ENCODE data around the gene LGALS14.

The LGALS14 gene

GRCh38 chr19:39728040-39728439, 23.8 kb downstream of the LGALS14 start:
- H3K79me2 ChIP-seq (ENCODE audit: control insufficient read depth, insufficient read depth, low read length): no peaks in the 10 kb centered on the region
- no peak overlapping the region for H3K4me3 ChIP-seq (ENCODE audit: low read length)
- no peak overlapping the region for H2BK5ac ChIP-seq (ENCODE audit: low read length)
- H3K36me3 ChIP-seq (ENCODE audit: control insufficient read depth, insufficient read depth, low read length): no peaks in the 10 kb centered on the region
- H3K27me3 ChIP-seq (ENCODE audit: insufficient read depth, low read length, poor library complexity): no peaks in the 10 kb centered on the region
- DNase-seq: no peak
- no peak overlapping the region for H4K8ac ChIP-seq (ENCODE audit: low read depth, low read length)
- H4K5ac ChIP-seq (ENCODE audit: low read length): no peak overlapping the region
- no peak overlapping the region for H3K23ac ChIP-seq (ENCODE audit: low read length)
- H3K4me1 ChIP-seq (ENCODE audit: control insufficient read depth, low read depth, low read length): no peaks in the 10 kb centered on the region
- no peak overlapping the region for H3K27ac ChIP-seq (ENCODE audit: low read depth, low read length)
- no peak overlapping the region for H2BK15ac ChIP-seq (replicated peaks; ENCODE audit: low read depth)
- no CpG with 5 or more reads among the region's 6 CpGs for WGBS (ENCODE audit: extremely low coverage, insufficient coverage, low lambda C conversion rate)
- no peak overlapping the region for H3K4ac ChIP-seq (ENCODE audit: low read depth, low read length)
- no peak overlapping the region for H2BK120ac ChIP-seq (ENCODE audit: low read depth, low read length)
- H3K56ac ChIP-seq (ENCODE audit: low read length): no peak overlapping the region
- no peaks in the 10 kb centered on the region for H3K79me1 ChIP-seq (ENCODE audit: low read length)
- H2AK5ac ChIP-seq (ENCODE audit: low read length): no peak overlapping the region
- no peak overlapping the region for H3K18ac ChIP-seq (ENCODE audit: low read length)
- no peak overlapping the region for H3K4me2 ChIP-seq (ENCODE audit: low read length)
- H3K9ac ChIP-seq (ENCODE audit: low read length): no peak overlapping the region

- no peaks in the 10 kb centered on the region for H3K4me1 ChIP-seq (ENCODE audit: control insufficient read depth, low read depth, low read length)
- H3K36me3 ChIP-seq (ENCODE audit: control insufficient read depth, insufficient read depth, low read length): no peaks in the 10 kb centered on the region
- H4K5ac ChIP-seq (ENCODE audit: low read length): no peak overlapping the region
- no peaks in the 10 kb centered on the region for H3K79me1 ChIP-seq (ENCODE audit: low read length)
- no peak overlapping the region for H4K8ac ChIP-seq (ENCODE audit: low read depth, low read length)
- H3K4me2 ChIP-seq (ENCODE audit: low read length): no peak overlapping the region
- no peak overlapping the region for H3K23ac ChIP-seq (ENCODE audit: low read length)
- no peak overlapping the region for H3K27ac ChIP-seq (ENCODE audit: low read depth, low read length)
- H2BK5ac ChIP-seq (ENCODE audit: low read length): no peak overlapping the region
- H3K79me2 ChIP-seq (ENCODE audit: control insufficient read depth, insufficient read depth, low read length): no peaks in the 10 kb centered on the region
- H2BK120ac ChIP-seq (ENCODE audit: low read depth, low read length): no peak overlapping the region
- H3K56ac ChIP-seq (ENCODE audit: low read length): no peak overlapping the region
- H2BK15ac ChIP-seq (replicated peaks; ENCODE audit: low read depth): no peak overlapping the region
- H3K4ac ChIP-seq (ENCODE audit: low read depth, low read length): no peak overlapping the region
- no peak for DNase-seq
- no peak overlapping the region for H3K4me3 ChIP-seq (ENCODE audit: low read length)
- H3K9ac ChIP-seq (ENCODE audit: low read length): no peak overlapping the region
- no peaks in the 10 kb centered on the region for H3K27me3 ChIP-seq (ENCODE audit: insufficient read depth, low read length, poor library complexity)
- no CpG with 5 or more reads among the region's 4 CpGs for WGBS (ENCODE audit: extremely low coverage, insufficient coverage, low lambda C conversion rate)
- H2AK5ac ChIP-seq (ENCODE audit: low read length): no peak overlapping the region
- H3K18ac ChIP-seq (ENCODE audit: low read length): no peak overlapping the region
Measured at GRCh38 chr19:39729594-39729993, 25.3 kb downstream of the LGALS14 start.

- Histone ChIP-seq H3K23ac (ENCODE audit: low read length) (no peak overlapping the region), H3K4me3 (ENCODE audit: low read length) (no peak overlapping the region)
- no CpG with 5 or more reads among the region's 1 CpG for WGBS (ENCODE audit: extremely low coverage, insufficient coverage, low lambda C conversion rate)
Measured at GRCh38 chr19:39731685-39732084, 27.4 kb downstream of the LGALS14 start.

GRCh38 chr19:39733841-39734240, 29.6 kb downstream of the LGALS14 start:
- Histone ChIP-seq H2AK5ac (ENCODE audit: low read length) (no peak overlapping the region), H3K36me3 (ENCODE audit: control insufficient read depth, insufficient read depth, low read length) (no peaks in the 10 kb centered on the region), H3K18ac (ENCODE audit: low read length) (no peak overlapping the region), H3K4me1 (ENCODE audit: control insufficient read depth, low read depth, low read length) (no peaks in the 10 kb centered on the region), H3K4ac (ENCODE audit: low read depth, low read length) (no peak overlapping the region), H2BK5ac (ENCODE audit: low read length) (no peak overlapping the region), H4K8ac (ENCODE audit: low read depth, low read length) (no peak overlapping the region), H3K9ac (ENCODE audit: low read length) (no peak overlapping the region), H3K4me3 (ENCODE audit: low read length) (no peak overlapping the region), H4K5ac (ENCODE audit: low read length) (no peak overlapping the region), H3K56ac (ENCODE audit: low read length) (no peak overlapping the region), H3K27ac (ENCODE audit: low read depth, low read length) (no peak overlapping the region), H2BK15ac (replicated peaks; ENCODE audit: low read depth) (no peak overlapping the region), H3K79me2 (ENCODE audit: control insufficient read depth, insufficient read depth, low read length) (no peaks in the 10 kb centered on the region), H2BK120ac (ENCODE audit: low read depth, low read length) (no peak overlapping the region), H3K23ac (ENCODE audit: low read length) (no peak overlapping the region), H3K79me1 (ENCODE audit: low read length) (no peaks in the 10 kb centered on the region), H3K4me2 (ENCODE audit: low read length) (no peak overlapping the region), H3K27me3 (ENCODE audit: insufficient read depth, low read length, poor library complexity) (no peaks in the 10 kb centered on the region)
- DNase-seq: no peak
- no CpG with 5 or more reads among the region's 2 CpGs for WGBS (ENCODE audit: extremely low coverage, insufficient coverage, low lambda C conversion rate)

More at GRCh38 chr19:39731685-39732084, 27.4 kb downstream of the LGALS14 start:
- Histone ChIP-seq H3K27me3 (ENCODE audit: insufficient read depth, low read length, poor library complexity) (no peaks in the 10 kb centered on the region), H3K4ac (ENCODE audit: low read depth, low read length) (no peak overlapping the region), H3K27ac (ENCODE audit: low read depth, low read length) (no peak overlapping the region), H2BK15ac (replicated peaks; ENCODE audit: low read depth) (no peak overlapping the region), H4K8ac (ENCODE audit: low read depth, low read length) (no peak overlapping the region), H3K9ac (ENCODE audit: low read length) (no peak overlapping the region), H4K5ac (ENCODE audit: low read length) (no peak overlapping the region), H3K79me1 (ENCODE audit: low read length) (no peaks in the 10 kb centered on the region), H3K18ac (ENCODE audit: low read length) (no peak overlapping the region), H2BK5ac (ENCODE audit: low read length) (no peak overlapping the region), H3K79me2 (ENCODE audit: control insufficient read depth, insufficient read depth, low read length) (no peaks in the 10 kb centered on the region), H2AK5ac (ENCODE audit: low read length) (no peak overlapping the region), H3K4me2 (ENCODE audit: low read length) (no peak overlapping the region), H2BK120ac (ENCODE audit: low read depth, low read length) (no peak overlapping the region), H3K4me1 (ENCODE audit: control insufficient read depth, low read depth, low read length) (no peaks in the 10 kb centered on the region), H3K36me3 (ENCODE audit: control insufficient read depth, insufficient read depth, low read length) (no peaks in the 10 kb centered on the region), H3K56ac (ENCODE audit: low read length) (no peak overlapping the region)
- no peak for DNase-seq

GRCh38 chr19:39735688-39736087, 31.4 kb downstream of the LGALS14 start:
- Histone ChIP-seq H3K18ac (ENCODE audit: low read length) (no peak overlapping the region), H4K5ac (ENCODE audit: low read length) (no peak overlapping the region), H3K36me3 (ENCODE audit: control insufficient read depth, insufficient read depth, low read length) (no peaks in the 10 kb centered on the region), H3K23ac (ENCODE audit: low read length) (no peak overlapping the region), H3K9ac (ENCODE audit: low read length) (no peak overlapping the region), H3K4me2 (ENCODE audit: low read length) (no peak overlapping the region), H3K27me3 (ENCODE audit: insufficient read depth, low read length, poor library complexity) (no peaks in the 10 kb centered on the region), H3K4me1 (ENCODE audit: control insufficient read depth, low read depth, low read length) (no peaks in the 10 kb centered on the region), H3K4me3 (ENCODE audit: low read length) (no peak overlapping the region), H3K79me2 (ENCODE audit: control insufficient read depth, insufficient read depth, low read length) (no peaks in the 10 kb centered on the region), H2BK5ac (ENCODE audit: low read length) (no peak overlapping the region), H2BK120ac (ENCODE audit: low read depth, low read length) (no peak overlapping the region), H2BK15ac (replicated peaks; ENCODE audit: low read depth) (no peak overlapping the region), H3K56ac (ENCODE audit: low read length) (no peak overlapping the region), H2AK5ac (ENCODE audit: low read length) (no peak overlapping the region), H4K8ac (ENCODE audit: low read depth, low read length) (no peak overlapping the region), H3K27ac (ENCODE audit: low read depth, low read length) (no peak overlapping the region), H3K79me1 (ENCODE audit: low read length) (no peaks in the 10 kb centered on the region), H3K4ac (ENCODE audit: low read depth, low read length) (no peak overlapping the region)
- no peak for DNase-seq
- no CpG with 5 or more reads among the region's 3 CpGs for WGBS (ENCODE audit: extremely low coverage, insufficient coverage, low lambda C conversion rate)

GRCh38 chr19:39736088-39736487, 31.8 kb downstream of the LGALS14 start:
- H4K8ac ChIP-seq (ENCODE audit: low read depth, low read length): no peak overlapping the region
- H3K4me1 ChIP-seq (ENCODE audit: control insufficient read depth, low read depth, low read length): no peaks in the 10 kb centered on the region
- H3K4me3 ChIP-seq (ENCODE audit: low read length): no peak overlapping the region
- H3K36me3 ChIP-seq (ENCODE audit: control insufficient read depth, insufficient read depth, low read length): no peaks in the 10 kb centered on the region
- H3K27ac ChIP-seq (ENCODE audit: low read depth, low read length): no peak overlapping the region
- no peak overlapping the region for H2BK5ac ChIP-seq (ENCODE audit: low read length)
- H3K79me1 ChIP-seq (ENCODE audit: low read length): no peaks in the 10 kb centered on the region
- H3K9ac ChIP-seq (ENCODE audit: low read length): no peak overlapping the region
- no peak overlapping the region for H3K4me2 ChIP-seq (ENCODE audit: low read length)
- H3K4ac ChIP-seq (ENCODE audit: low read depth, low read length): no peak overlapping the region
- no peak overlapping the region for H2BK120ac ChIP-seq (ENCODE audit: low read depth, low read length)
- no peak overlapping the region for H4K5ac ChIP-seq (ENCODE audit: low read length)
- no peak overlapping the region for H3K23ac ChIP-seq (ENCODE audit: low read length)
- no CpG with 5 or more reads among the region's 5 CpGs for WGBS (ENCODE audit: extremely low coverage, insufficient coverage, low lambda C conversion rate)
- H3K18ac ChIP-seq (ENCODE audit: low read length): no peak overlapping the region
- no peak overlapping the region for H3K56ac ChIP-seq (ENCODE audit: low read length)
- H3K27me3 ChIP-seq (ENCODE audit: insufficient read depth, low read length, poor library complexity): no peaks in the 10 kb centered on the region
- H3K79me2 ChIP-seq (ENCODE audit: control insufficient read depth, insufficient read depth, low read length): no peaks in the 10 kb centered on the region
- no peak overlapping the region for H2AK5ac ChIP-seq (ENCODE audit: low read length)
- no peak for DNase-seq
- no peak overlapping the region for H2BK15ac ChIP-seq (replicated peaks; ENCODE audit: low read depth)
